ENCODE measurements around the gene COQ9. TPM values are rescaled to one million over a fixed set of nuclear protein-coding genes. Genes with fewer than 3 reads are reported as not detected.

COQ9 gene
- total and polyA plus RNA-seq, 2 experiments from 2014 or later = 26.6 to 36.3 TPM

DNA sequence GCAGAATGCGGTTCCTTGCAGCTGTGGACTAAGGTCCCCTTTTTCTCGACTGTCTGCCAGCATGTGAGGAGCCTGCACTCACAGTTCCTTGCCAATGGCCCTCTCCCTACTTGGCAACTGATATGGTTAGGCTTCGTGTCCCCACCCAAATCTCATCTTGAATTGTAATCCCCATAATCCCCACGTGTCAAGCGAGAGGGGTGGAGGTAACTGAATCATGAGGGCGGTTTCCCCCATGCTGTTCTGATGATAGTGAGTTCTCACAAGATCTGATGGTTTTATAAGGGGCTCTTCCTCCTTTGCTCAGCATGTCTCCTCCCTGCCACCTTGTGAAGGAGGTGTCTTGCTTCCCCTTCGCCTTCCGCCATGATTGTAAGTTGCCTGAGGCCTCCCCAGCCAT lies 20.0 kb upstream of the COQ9 start:
- 0 out of 2 replicates have a peak, but pooled peaks cover 5% of the 10 kb centered on the region for H4K20me1 ChIP-seq (replicated peaks; ENCODE audit: insufficient read depth)
- TF ChIP-seq ZNF114 (CRISPR knock-in tag; IDR thresholded peaks at IDR 0.05) (no peak), JUNB (IDR thresholded peaks at IDR 0.05; ENCODE audit: unreplicated experiment) (no peak), ZNF331 (CRISPR knock-in tag; IDR thresholded peaks at IDR 0.05; ENCODE audit: low read depth) (no peak), EZH2 (IDR thresholded peaks at IDR 0.05; ENCODE audit: low read depth, unreplicated experiment) (no peak), NANOG (IDR thresholded peaks at IDR 0.05; ENCODE audit: borderline replicate concordance) (no peak), POLR2AphosphoS5 (IDR thresholded peaks at IDR 0.05; ENCODE audit: low read depth) (no peak)
- TF ChIP-seq, protein P1, sequence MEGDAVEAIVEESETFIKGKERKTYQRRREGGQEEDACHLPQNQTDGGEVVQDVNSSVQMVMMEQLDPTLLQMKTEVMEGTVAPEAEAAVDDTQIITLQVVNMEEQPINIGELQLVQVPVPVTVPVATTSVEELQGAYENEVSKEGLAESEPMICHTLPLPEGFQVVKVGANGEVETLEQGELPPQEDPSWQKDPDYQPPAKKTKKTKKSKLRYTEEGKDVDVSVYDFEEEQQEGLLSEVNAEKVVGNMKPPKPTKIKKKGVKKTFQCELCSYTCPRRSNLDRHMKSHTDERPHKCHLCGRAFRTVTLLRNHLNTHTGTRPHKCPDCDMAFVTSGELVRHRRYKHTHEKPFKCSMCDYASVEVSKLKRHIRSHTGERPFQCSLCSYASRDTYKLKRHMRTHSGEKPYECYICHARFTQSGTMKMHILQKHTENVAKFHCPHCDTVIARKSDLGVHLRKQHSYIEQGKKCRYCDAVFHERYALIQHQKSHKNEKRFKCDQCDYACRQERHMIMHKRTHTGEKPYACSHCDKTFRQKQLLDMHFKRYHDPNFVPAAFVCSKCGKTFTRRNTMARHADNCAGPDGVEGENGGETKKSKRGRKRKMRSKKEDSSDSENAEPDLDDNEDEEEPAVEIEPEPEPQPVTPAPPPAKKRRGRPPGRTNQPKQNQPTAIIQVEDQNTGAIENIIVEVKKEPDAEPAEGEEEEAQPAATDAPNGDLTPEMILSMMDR (conservative IDR thresholded peaks at IDR 0.05; ENCODE audit: low read depth in 2 of 2) = no peak
- TF ChIP-seq, protein P2, sequence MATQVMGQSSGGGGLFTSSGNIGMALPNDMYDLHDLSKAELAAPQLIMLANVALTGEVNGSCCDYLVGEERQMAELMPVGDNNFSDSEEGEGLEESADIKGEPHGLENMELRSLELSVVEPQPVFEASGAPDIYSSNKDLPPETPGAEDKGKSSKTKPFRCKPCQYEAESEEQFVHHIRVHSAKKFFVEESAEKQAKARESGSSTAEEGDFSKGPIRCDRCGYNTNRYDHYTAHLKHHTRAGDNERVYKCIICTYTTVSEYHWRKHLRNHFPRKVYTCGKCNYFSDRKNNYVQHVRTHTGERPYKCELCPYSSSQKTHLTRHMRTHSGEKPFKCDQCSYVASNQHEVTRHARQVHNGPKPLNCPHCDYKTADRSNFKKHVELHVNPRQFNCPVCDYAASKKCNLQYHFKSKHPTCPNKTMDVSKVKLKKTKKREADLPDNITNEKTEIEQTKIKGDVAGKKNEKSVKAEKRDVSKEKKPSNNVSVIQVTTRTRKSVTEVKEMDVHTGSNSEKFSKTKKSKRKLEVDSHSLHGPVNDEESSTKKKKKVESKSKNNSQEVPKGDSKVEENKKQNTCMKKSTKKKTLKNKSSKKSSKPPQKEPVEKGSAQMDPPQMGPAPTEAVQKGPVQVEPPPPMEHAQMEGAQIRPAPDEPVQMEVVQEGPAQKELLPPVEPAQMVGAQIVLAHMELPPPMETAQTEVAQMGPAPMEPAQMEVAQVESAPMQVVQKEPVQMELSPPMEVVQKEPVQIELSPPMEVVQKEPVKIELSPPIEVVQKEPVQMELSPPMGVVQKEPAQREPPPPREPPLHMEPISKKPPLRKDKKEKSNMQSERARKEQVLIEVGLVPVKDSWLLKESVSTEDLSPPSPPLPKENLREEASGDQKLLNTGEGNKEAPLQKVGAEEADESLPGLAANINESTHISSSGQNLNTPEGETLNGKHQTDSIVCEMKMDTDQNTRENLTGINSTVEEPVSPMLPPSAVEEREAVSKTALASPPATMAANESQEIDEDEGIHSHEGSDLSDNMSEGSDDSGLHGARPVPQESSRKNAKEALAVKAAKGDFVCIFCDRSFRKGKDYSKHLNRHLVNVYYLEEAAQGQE (IDR thresholded peaks at IDR 0.05; ENCODE audit: unreplicated experiment) = no peak
- TF ChIP-seq, protein P3, sequence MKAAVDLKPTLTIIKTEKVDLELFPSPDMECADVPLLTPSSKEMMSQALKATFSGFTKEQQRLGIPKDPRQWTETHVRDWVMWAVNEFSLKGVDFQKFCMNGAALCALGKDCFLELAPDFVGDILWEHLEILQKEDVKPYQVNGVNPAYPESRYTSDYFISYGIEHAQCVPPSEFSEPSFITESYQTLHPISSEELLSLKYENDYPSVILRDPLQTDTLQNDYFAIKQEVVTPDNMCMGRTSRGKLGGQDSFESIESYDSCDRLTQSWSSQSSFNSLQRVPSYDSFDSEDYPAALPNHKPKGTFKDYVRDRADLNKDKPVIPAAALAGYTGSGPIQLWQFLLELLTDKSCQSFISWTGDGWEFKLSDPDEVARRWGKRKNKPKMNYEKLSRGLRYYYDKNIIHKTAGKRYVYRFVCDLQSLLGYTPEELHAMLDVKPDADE (IDR thresholded peaks at IDR 0.05) = no peak
- TF ChIP-seq, protein P4, sequence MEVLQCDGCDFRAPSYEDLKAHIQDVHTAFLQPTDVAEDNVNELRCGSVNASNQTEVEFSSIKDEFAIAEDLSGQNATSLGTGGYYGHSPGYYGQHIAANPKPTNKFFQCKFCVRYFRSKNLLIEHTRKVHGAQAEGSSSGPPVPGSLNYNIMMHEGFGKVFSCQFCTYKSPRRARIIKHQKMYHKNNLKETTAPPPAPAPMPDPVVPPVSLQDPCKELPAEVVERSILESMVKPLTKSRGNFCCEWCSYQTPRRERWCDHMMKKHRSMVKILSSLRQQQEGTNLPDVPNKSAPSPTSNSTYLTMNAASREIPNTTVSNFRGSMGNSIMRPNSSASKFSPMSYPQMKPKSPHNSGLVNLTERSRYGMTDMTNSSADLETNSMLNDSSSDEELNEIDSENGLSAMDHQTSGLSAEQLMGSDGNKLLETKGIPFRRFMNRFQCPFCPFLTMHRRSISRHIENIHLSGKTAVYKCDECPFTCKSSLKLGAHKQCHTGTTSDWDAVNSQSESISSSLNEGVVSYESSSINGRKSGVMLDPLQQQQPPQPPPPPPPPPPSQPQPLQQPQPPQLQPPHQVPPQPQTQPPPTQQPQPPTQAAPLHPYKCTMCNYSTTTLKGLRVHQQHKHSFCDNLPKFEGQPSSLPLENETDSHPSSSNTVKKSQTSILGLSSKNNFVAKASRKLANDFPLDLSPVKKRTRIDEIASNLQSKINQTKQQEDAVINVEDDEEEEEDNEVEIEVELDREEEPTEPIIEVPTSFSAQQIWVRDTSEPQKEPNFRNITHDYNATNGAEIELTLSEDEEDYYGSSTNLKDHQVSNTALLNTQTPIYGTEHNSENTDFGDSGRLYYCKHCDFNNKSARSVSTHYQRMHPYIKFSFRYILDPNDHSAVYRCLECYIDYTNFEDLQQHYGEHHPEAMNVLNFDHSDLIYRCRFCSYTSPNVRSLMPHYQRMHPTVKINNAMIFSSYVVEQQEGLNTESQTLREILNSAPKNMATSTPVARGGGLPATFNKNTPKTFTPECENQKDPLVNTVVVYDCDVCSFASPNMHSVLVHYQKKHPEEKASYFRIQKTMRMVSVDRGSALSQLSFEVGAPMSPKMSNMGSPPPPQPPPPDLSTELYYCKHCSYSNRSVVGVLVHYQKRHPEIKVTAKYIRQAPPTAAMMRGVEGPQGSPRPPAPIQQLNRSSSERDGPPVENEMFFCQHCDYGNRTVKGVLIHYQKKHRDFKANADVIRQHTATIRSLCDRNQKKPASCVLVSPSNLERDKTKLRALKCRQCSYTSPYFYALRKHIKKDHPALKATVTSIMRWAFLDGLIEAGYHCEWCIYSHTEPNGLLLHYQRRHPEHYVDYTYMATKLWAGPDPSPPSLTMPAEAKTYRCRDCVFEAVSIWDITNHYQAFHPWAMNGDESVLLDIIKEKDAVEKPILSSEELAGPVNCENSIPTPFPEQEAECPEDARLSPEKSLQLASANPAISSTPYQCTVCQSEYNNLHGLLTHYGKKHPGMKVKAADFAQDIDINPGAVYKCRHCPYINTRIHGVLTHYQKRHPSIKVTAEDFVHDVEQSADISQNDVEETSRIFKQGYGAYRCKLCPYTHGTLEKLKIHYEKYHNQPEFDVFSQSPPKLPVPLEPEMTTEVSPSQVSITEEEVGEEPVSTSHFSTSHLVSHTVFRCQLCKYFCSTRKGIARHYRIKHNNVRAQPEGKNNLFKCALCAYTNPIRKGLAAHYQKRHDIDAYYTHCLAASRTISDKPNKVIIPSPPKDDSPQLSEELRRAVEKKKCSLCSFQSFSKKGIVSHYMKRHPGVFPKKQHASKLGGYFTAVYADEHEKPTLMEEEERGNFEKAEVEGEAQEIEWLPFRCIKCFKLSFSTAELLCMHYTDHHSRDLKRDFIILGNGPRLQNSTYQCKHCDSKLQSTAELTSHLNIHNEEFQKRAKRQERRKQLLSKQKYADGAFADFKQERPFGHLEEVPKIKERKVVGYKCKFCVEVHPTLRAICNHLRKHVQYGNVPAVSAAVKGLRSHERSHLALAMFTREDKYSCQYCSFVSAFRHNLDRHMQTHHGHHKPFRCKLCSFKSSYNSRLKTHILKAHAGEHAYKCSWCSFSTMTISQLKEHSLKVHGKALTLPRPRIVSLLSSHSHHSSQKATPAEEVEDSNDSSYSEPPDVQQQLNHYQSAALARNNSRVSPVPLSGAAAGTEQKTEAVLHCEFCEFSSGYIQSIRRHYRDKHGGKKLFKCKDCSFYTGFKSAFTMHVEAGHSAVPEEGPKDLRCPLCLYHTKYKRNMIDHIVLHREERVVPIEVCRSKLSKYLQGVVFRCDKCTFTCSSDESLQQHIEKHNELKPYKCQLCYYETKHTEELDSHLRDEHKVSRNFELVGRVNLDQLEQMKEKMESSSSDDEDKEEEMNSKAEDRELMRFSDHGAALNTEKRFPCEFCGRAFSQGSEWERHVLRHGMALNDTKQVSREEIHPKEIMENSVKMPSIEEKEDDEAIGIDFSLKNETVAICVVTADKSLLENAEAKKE (CRISPR knock-in tag; IDR thresholded peaks at IDR 0.05) = no peak
- no peak overlapping the region for H3K4me3 ChIP-seq
- H3K36me3 ChIP-seq (ENCODE audit: insufficient read depth) = peaks cover 34% of the 10 kb centered on the region
- H3K27ac ChIP-seq (ENCODE audit: low read depth) = no peak overlapping the region
- Mint-ChIP-seq H3K4me1 (peaks cover 4% of the 10 kb centered on the region; the same call in 2 of the 3 replicates), H3K27me3 (ENCODE audit: insufficient read depth, low read depth, poor library complexity) (peaks cover 2% of the 10 kb centered on the region), H3K4me3 (no peak overlapping the region), H3K27ac (no peak overlapping the region), H3K36me3 (ENCODE audit: low read depth) (peaks cover 47% of the 10 kb centered on the region), H3K9me3 (no peaks in the 10 kb centered on the region; the same call in 2 of the 3 replicates)
- H3F3A ChIP-seq (replicated peaks; ENCODE audit: low read depth) = no peaks in the 10 kb centered on the region
- ATAC-seq = no peak
- H3K4me2 ChIP-seq = no peak overlapping the region
- no peak overlapping the region for H2AFZ ChIP-seq
- no peaks in the 10 kb centered on the region for H3K27me3 ChIP-seq (ENCODE audit: insufficient read depth)
- H3K79me2 ChIP-seq (replicated peaks; ENCODE audit: insufficient read depth) = no peaks in the 10 kb centered on the region
- no peak for DNase-seq (ENCODE audit: low spot score)
- H3K4me1 ChIP-seq (ENCODE audit: insufficient read depth) = no peaks in the 10 kb centered on the region
- no peaks in the 10 kb centered on the region for H3K9me2 ChIP-seq (ENCODE audit: insufficient read depth)

Data from GM23338 (cell line).